SK-N-SH (cell line): Measurements from ENCODE around the gene GSK3B.

ENCODE experiments used
- EP300 ChIP-seq, 2 experiments: IDR thresholded peaks; 2 replicates each; pipeline versions ENCODE4 v1.4.0 to v1.6.1; 2012; ENCODE audit warnings: borderline replicate concordance in 1 of 2, low read depth in 1 of 2, low read length in 1 of 2
- TF ChIP-seq, protein P1 (sequence below): fragments of 200-600 bp; sonication (generic); IDR thresholded peaks from 2 replicates; pipeline ENCODE4 v1.6.1; 2017; ENCODE audit warnings: antibody characterized with exemption, mild to moderate bottlenecking, moderate library complexity

- no peak for TF ChIP-seq EP300 (IDR thresholded peaks at IDR 0.05; ENCODE audit: borderline replicate concordance in 1 of 2, low read depth in 1 of 2, low read length in 1 of 2)
- TF ChIP-seq, protein P1, sequence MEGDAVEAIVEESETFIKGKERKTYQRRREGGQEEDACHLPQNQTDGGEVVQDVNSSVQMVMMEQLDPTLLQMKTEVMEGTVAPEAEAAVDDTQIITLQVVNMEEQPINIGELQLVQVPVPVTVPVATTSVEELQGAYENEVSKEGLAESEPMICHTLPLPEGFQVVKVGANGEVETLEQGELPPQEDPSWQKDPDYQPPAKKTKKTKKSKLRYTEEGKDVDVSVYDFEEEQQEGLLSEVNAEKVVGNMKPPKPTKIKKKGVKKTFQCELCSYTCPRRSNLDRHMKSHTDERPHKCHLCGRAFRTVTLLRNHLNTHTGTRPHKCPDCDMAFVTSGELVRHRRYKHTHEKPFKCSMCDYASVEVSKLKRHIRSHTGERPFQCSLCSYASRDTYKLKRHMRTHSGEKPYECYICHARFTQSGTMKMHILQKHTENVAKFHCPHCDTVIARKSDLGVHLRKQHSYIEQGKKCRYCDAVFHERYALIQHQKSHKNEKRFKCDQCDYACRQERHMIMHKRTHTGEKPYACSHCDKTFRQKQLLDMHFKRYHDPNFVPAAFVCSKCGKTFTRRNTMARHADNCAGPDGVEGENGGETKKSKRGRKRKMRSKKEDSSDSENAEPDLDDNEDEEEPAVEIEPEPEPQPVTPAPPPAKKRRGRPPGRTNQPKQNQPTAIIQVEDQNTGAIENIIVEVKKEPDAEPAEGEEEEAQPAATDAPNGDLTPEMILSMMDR: no peak
These were observed 103.4 kb downstream of the GSK3B start for GRCh38 chr3:119990888-119991287.
